Astrocyte (in vitro differentiated cells and primary cell): ENCODE results near the gene DIP2B. TPM values are rescaled to one million over a fixed set of nuclear protein-coding genes. Genes with fewer than 3 reads are reported as not detected.
A peak's percentile ranks its signal among the peaks of the same experiment; 100 is the strongest.

Experiments
- DNase-seq: peaks from one replicate; pipeline ENCODE4 v3.0.0-alpha.2; 2010; ENCODE audit warnings: low read depth
- FAIRE-seq: peaks from 2 replicates; lab custom pipeline; 2011; peaks lifted over from hg19 to GRCh38; lab: Jason Lieb, UNC
- H2AFZ ChIP-seq: 2 replicates; pipeline ENCODE4 v1.6.0; 2012; ENCODE audit warnings: low read depth, low read length, inconsistent platforms
- H3K27ac ChIP-seq: 2 replicates; pipeline ENCODE4 v1.5.1; 2011; ENCODE audit warnings: low read depth, low read length, inconsistent platforms
- H3K27me3 ChIP-seq: 2 replicates; pipeline ENCODE4 v1.6.0; 2011; ENCODE audit warnings: low read length, inconsistent platforms; ENCODE audit not compliant: insufficient read depth
- H3K36me3 ChIP-seq: 2 replicates; pipeline ENCODE4 v1.5.1; 2011; ENCODE audit warnings: low read length, inconsistent platforms; ENCODE audit not compliant: insufficient read depth
- H3K4me1 ChIP-seq: 2 replicates; pipeline ENCODE4 v1.5.1; 2011; ENCODE audit warnings: low read length, inconsistent platforms; ENCODE audit not compliant: insufficient read depth
- H3K4me2 ChIP-seq: 2 replicates; pipeline ENCODE4 v1.6.0; 2012; ENCODE audit warnings: low read length, inconsistent platforms
- H3K4me3 ChIP-seq: 2 replicates; pipeline ENCODE4 v1.5.1; 2011; ENCODE audit warnings: low read depth, mild to moderate bottlenecking, low read length, inconsistent platforms; ENCODE audit not compliant: insufficient read depth
- H3K79me2 ChIP-seq: 2 replicates; pipeline ENCODE4 v1.6.0; 2012; ENCODE audit warnings: mild to moderate bottlenecking, low read length, inconsistent platforms; ENCODE audit not compliant: insufficient read depth
- H3K9ac ChIP-seq: 2 replicates; pipeline ENCODE4 v1.6.0; 2012; ENCODE audit warnings: mild to moderate bottlenecking, low read length, inconsistent platforms
- H3K9me3 ChIP-seq: 2 replicates; pipeline ENCODE4 v1.5.1; 2012; ENCODE audit warnings: low read depth, mild to moderate bottlenecking, low read length, inconsistent platforms; ENCODE audit not compliant: insufficient read depth
- H4K20me1 ChIP-seq: 2 replicates; pipeline ENCODE4 v1.6.0; 2012; ENCODE audit warnings: low read length, inconsistent platforms; ENCODE audit not compliant: insufficient read depth
- H3K27ac Mint-ChIP-seq: one replicate; pipeline ENCODE4 v1.8.0; 2021; ENCODE audit warnings: mild to moderate bottlenecking, mixed read lengths; ENCODE audit not compliant: unreplicated experiment
- H3K27me3 Mint-ChIP-seq: one replicate; pipeline ENCODE4 v1.8.0; 2021; ENCODE audit warnings: low read depth, mixed read lengths; ENCODE audit not compliant: unreplicated experiment
- H3K36me3 Mint-ChIP-seq: one replicate; pipeline ENCODE4 v1.8.0; 2021; ENCODE audit warnings: low read depth, mixed read lengths; ENCODE audit not compliant: unreplicated experiment
- H3K4me1 Mint-ChIP-seq: one replicate; pipeline ENCODE4 v1.8.0; 2021; ENCODE audit warnings: low read depth, mixed read lengths; ENCODE audit not compliant: unreplicated experiment
- H3K4me3 Mint-ChIP-seq: one replicate; pipeline ENCODE4 v1.8.0; 2021; ENCODE audit warnings: mild to moderate bottlenecking, moderate library complexity, mixed read lengths; ENCODE audit not compliant: unreplicated experiment
- H3K9me3 Mint-ChIP-seq: one replicate; pipeline ENCODE4 v1.8.0; 2021; ENCODE audit warnings: mild to moderate bottlenecking, mixed read lengths; ENCODE audit not compliant: unreplicated experiment
- CTCF ChIP-seq: IDR thresholded peaks from 2 replicates; pipeline ENCODE4 v1.5.1; 2011; ENCODE audit warnings: low read depth, mild to moderate bottlenecking, inconsistent platforms, low read length, moderate library complexity; ENCODE audit not compliant: insufficient read depth
- EZH2 ChIP-seq: IDR thresholded peaks from 2 replicates; pipeline ENCODE4 v1.6.1; 2012; ENCODE audit warnings: mild to moderate bottlenecking, low read length, inconsistent platforms; ENCODE audit not compliant: insufficient read depth
- total RNA-seq: library from RNA; stranded (reverse); gene quantifications from 2 replicates; pipeline ENCODE4 v1.2.1, GENCODE V29; 2021

Gene DIP2B
- total RNA-seq, 1 donor from 2014 or later, result 53.2 TPM

- FAIRE-seq (no peak), DNase-seq (no peak)
- Histone ChIP-seq H3K79me2 (peaks cover 96% of the 10 kb centered on the region), H3K27me3 (no peaks in the 10 kb centered on the region), H3K4me3 (no peak overlapping the region), H3K27ac (no peak overlapping the region), H3K9ac (no peak overlapping the region), H4K20me1 (peaks cover 78% of the 10 kb centered on the region), H3K4me1 (peaks cover 11% of the 10 kb centered on the region), H3K9me3 (no peaks in the 10 kb centered on the region), H2AFZ (no peak overlapping the region), H3K36me3 (no peaks in the 10 kb centered on the region), H3K4me2 (no peak overlapping the region)
- Mint-ChIP-seq H3K4me1 (peaks cover 20% of the 10 kb centered on the region), H3K36me3 (peaks cover 8% of the 10 kb centered on the region), H3K9me3 (no peaks in the 10 kb centered on the region), H3K27ac (peak overlapping the region; percentile 84), H3K27me3 (no peaks in the 10 kb centered on the region), H3K4me3 (peak overlapping the region; percentile 24)
- TF ChIP-seq CTCF, result no peak
- no peak for TF ChIP-seq EZH2
Observed at GRCh38 chr12:50515587-50515986, 10.8 kb downstream of the DIP2B start.

DNA sequence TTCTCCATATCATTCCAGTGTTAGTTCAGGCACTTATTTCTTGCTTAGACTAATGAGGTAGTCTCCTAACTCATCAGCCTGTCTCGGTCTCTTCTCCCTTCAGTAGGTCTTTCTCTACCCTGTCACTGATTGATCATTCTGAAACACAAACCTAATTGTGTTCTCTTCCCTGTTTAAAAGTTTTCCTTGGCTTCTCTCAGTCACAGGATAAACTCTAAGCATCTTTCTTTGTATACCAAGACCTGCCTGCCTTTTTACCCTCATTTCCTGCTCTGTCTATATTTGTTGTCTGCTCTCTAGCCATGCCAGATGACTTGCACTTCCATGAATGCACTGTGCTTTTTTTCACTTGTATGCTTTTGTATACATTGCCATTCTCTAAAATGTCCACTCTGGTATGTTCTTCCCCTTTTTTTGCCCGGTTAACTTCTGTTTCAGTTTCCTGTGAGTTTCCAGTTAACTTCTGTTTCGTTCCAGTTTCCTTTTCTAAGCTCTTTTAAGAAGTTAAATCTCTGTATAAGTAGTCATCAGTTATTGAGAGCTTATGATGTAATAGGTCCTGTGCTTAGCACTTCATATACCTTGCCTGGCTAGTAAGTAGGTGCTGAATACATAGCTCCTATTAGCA lies 12.8 kb downstream of the DIP2B start:
- Histone ChIP-seq H3K27ac (peak overlapping the region; percentile 43), H3K36me3 (no peaks in the 10 kb centered on the region), H3K79me2 (peaks cover 92% of the 10 kb centered on the region), H3K9me3 (no peaks in the 10 kb centered on the region), H3K4me3 (peak overlapping the region; percentile 32), H3K27me3 (no peaks in the 10 kb centered on the region), H4K20me1 (peaks cover 74% of the 10 kb centered on the region), H3K4me1 (peaks cover 11% of the 10 kb centered on the region), H3K4me2 (peak overlapping the region; percentile 61), H2AFZ (no peak overlapping the region), H3K9ac (peak overlapping the region; percentile 46)
- no peak overlapping the region for H3K4me3 Mint-ChIP-seq
- no peaks in the 10 kb centered on the region for H3K9me3 Mint-ChIP-seq
- DNase-seq, result peak; percentile 65
- peaks cover 20% of the 10 kb centered on the region for H3K4me1 Mint-ChIP-seq
- FAIRE-seq, result no peak
- no peak overlapping the region for H3K27ac Mint-ChIP-seq
- TF ChIP-seq CTCF (no peak), EZH2 (no peak)
- no peaks in the 10 kb centered on the region for H3K27me3 Mint-ChIP-seq
- H3K36me3 Mint-ChIP-seq, result peaks cover 8% of the 10 kb centered on the region

DNA sequence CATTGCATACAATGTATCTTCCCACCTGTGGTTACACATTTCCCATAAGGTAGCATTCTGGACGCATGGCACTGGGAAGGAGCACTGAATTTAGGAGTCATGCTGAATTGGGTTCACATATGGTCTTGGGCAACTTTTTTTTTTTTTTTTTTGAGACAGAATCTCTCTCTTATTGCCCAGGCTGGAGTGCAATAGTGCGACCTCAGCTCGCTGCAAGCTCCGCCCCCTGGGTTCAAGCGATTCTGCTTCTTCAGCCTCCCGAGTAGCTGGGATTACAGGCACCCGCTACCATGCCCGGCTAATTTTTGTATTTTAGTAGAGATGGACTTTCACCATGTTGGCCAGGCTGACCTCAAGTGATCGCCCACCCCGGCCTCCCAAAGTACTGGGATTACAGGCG lies 13.3 kb downstream of the DIP2B start:
- peak overlapping the region; percentile 23 for H3K27ac ChIP-seq
- no peak overlapping the region for H3K4me3 Mint-ChIP-seq
- H3K36me3 ChIP-seq, result no peaks in the 10 kb centered on the region
- H3K79me2 ChIP-seq, result peaks cover 90% of the 10 kb centered on the region
- H3K4me2 ChIP-seq, result peak overlapping the region; percentile 61
- H3K9me3 Mint-ChIP-seq, result no peaks in the 10 kb centered on the region
- H3K4me1 Mint-ChIP-seq, result peaks cover 20% of the 10 kb centered on the region
- H4K20me1 ChIP-seq, result peaks cover 71% of the 10 kb centered on the region
- H3K4me1 ChIP-seq, result peaks cover 11% of the 10 kb centered on the region
- no peak overlapping the region for H3K9ac ChIP-seq
- no peaks in the 10 kb centered on the region for H3K9me3 ChIP-seq
- H3K36me3 Mint-ChIP-seq, result peaks cover 8% of the 10 kb centered on the region
- no peak overlapping the region for H3K4me3 ChIP-seq
- no peak for TF ChIP-seq EZH2
- TF ChIP-seq CTCF, result no peak
- DNase-seq (no peak), FAIRE-seq (no peak)
- no peaks in the 10 kb centered on the region for H3K27me3 Mint-ChIP-seq
- H3K27ac Mint-ChIP-seq, result no peak overlapping the region
- no peaks in the 10 kb centered on the region for H3K27me3 ChIP-seq
- H2AFZ ChIP-seq, result no peak overlapping the region
